Vagina (tissue), 2 donors: ENCODE results near the gene IRF9.

Experiments used
- POLR2A ChIP-seq, 2 donors: fragments of 450-650 bp; IDR thresholded peaks; one replicate each; pipeline ENCODE4 v1.6.1; 2017; ENCODE audit warnings: antibody characterized with exemption in 2 of 2, mild to moderate bottlenecking in 2 of 2, moderate library complexity in 2 of 2
- POLR2AphosphoS5 ChIP-seq, 2 donors: sonication (generic); formaldehyde crosslinking; IDR thresholded peaks; one replicate each; pipeline ENCODE4 v1.9.0; 2017; ENCODE audit warnings: antibody characterized with exemption in 2 of 2, mild to moderate bottlenecking in 2 of 2, low read depth in 1 of 2; ENCODE audit not compliant: insufficient read depth in 1 of 2
- TF ChIP-seq, protein P1 (sequence below), 3 experiments: fragments of 450-650 bp in 2 of 3; fragments of 200-600 bp in 1 of 3; sonication (generic) in 1 of 3; IDR thresholded peaks; one replicate each; pipeline ENCODE4 v1.5.1; 2017 to 2019; ENCODE audit warnings: antibody characterized with exemption in 3 of 3, mild to moderate bottlenecking in 2 of 3, moderate library complexity in 2 of 3

DNA sequence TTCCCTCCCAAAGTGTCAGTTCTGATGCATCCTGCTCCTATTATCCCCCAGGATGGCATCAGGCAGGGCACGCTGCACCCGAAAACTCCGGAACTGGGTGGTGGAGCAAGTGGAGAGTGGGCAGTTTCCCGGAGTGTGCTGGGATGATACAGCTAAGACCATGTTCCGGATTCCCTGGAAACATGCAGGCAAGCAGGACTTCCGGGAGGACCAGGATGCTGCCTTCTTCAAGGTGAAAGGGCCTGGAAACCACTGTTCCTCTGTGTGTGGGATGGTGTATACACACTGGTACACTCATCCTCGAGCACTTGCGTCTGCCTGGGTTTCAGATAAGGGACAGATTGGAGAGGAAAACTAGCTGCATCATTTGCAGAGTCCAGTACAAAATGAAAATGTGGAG lies 1.0 kb downstream of the IRF9 start:
- TF ChIP-seq, protein P1, sequence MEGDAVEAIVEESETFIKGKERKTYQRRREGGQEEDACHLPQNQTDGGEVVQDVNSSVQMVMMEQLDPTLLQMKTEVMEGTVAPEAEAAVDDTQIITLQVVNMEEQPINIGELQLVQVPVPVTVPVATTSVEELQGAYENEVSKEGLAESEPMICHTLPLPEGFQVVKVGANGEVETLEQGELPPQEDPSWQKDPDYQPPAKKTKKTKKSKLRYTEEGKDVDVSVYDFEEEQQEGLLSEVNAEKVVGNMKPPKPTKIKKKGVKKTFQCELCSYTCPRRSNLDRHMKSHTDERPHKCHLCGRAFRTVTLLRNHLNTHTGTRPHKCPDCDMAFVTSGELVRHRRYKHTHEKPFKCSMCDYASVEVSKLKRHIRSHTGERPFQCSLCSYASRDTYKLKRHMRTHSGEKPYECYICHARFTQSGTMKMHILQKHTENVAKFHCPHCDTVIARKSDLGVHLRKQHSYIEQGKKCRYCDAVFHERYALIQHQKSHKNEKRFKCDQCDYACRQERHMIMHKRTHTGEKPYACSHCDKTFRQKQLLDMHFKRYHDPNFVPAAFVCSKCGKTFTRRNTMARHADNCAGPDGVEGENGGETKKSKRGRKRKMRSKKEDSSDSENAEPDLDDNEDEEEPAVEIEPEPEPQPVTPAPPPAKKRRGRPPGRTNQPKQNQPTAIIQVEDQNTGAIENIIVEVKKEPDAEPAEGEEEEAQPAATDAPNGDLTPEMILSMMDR (IDR thresholded peaks at IDR 0.05), result no peak
- TF ChIP-seq POLR2A (IDR thresholded peaks at IDR 0.05) (no peak), POLR2AphosphoS5 (IDR thresholded peaks at IDR 0.05; ENCODE audit: insufficient read depth in 1 of 2, low read depth in 1 of 2) (no peak)
